SU-DHL-6 (cell line): Measurements from ENCODE around the gene SLC9A7.

Experiments used
- EZH2phosphoT487 ChIP-seq: fragments of 200-600 bp; sonication (generic), shearing (Covaris generic); conservative IDR thresholded peaks from 2 replicates; pipeline ENCODE4 v1.6.1; 2018; ENCODE audit warnings: mild to moderate bottlenecking, antibody characterized with exemption, low read length, moderate library complexity, mixed read lengths
- TF ChIP-seq, protein P1 (sequence below): fragments of 200-600 bp; sonication (generic); IDR thresholded peaks from one replicate; pipeline ENCODE4 v1.5.1; 2017; ENCODE audit warnings: antibody characterized with exemption, mild to moderate bottlenecking, low read length, moderate library complexity; ENCODE audit not compliant: insufficient read depth, poor library complexity, severe bottlenecking

DNA sequence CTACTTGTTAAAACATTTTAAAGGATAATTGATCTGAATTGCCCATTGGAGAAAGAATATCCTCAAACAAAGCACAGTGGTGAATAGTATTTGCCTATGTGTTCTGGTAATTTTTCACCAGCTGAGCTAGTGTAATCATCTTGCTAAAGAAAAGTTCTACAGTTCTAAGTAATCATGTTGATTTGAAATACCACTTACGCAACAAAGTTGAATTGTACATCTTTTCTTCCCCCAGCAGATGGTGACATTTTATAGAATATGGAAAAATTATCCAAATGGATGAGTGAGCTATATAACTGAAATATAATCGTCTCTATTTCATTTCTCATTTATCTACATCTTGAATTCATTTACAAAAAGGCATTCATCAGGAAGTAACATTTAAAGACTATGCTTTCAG lies 204.0 kb downstream of the SLC9A7 start:
- TF ChIP-seq, protein P1, sequence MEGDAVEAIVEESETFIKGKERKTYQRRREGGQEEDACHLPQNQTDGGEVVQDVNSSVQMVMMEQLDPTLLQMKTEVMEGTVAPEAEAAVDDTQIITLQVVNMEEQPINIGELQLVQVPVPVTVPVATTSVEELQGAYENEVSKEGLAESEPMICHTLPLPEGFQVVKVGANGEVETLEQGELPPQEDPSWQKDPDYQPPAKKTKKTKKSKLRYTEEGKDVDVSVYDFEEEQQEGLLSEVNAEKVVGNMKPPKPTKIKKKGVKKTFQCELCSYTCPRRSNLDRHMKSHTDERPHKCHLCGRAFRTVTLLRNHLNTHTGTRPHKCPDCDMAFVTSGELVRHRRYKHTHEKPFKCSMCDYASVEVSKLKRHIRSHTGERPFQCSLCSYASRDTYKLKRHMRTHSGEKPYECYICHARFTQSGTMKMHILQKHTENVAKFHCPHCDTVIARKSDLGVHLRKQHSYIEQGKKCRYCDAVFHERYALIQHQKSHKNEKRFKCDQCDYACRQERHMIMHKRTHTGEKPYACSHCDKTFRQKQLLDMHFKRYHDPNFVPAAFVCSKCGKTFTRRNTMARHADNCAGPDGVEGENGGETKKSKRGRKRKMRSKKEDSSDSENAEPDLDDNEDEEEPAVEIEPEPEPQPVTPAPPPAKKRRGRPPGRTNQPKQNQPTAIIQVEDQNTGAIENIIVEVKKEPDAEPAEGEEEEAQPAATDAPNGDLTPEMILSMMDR, result no peak
- no peak for TF ChIP-seq EZH2phosphoT487
